ENCODE measurements around the gene CAMK1D.

CAMK1D gene

GRCh38 chr10:12628964-12629766 is 279.8 kb downstream of the CAMK1D start:
- no peak for DNase-seq (ENCODE audit: low read depth in 2 of 2)

DNA sequence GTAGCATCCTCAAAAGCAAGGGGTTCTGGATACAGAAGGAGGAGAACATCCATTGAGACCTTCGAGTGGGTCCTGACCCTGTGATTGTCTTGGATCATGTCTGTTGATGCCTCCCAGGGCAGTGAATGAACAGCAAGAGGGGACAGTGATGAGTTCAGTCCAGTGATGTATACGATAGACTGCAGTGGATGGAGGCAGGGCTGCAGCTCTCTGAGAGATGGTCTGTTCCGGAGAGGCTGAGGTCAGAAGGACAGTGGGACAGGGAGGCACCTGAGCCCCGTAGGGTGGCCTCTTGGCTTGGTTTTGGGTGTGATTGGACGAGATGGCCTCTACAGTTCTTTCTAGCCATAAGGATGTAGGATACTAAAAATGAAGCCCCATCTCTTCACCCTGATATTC is 280.4 kb downstream of the CAMK1D start:
- DNase-seq (ENCODE audit: low read depth in 2 of 2) = no peak

DNA sequence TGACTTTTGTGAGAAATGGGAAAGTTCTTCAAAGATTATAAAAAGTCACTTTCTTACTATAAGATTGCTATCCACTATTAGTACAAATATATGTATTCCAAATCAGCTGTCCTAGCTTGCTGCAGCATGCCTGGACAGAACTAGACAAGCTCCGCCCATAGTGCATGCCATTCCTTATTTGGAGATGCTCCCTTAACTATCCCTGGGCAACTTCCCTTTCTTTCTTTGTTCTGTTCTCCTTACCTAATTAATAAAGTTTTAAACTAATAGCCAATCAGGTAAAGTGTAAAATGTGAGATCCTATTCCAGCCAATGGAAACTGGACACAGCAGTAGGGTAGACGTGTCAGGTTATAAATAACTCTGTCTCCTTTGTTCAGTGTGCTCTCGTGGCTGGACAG is 281.9 kb downstream of the CAMK1D start:
- no peak for DNase-seq (ENCODE audit: low read depth in 2 of 2)

GRCh38 chr10:12631787-12632562 is 282.6 kb downstream of the CAMK1D start:
- no peak for DNase-seq (ENCODE audit: low read depth in 2 of 2)

DNA sequence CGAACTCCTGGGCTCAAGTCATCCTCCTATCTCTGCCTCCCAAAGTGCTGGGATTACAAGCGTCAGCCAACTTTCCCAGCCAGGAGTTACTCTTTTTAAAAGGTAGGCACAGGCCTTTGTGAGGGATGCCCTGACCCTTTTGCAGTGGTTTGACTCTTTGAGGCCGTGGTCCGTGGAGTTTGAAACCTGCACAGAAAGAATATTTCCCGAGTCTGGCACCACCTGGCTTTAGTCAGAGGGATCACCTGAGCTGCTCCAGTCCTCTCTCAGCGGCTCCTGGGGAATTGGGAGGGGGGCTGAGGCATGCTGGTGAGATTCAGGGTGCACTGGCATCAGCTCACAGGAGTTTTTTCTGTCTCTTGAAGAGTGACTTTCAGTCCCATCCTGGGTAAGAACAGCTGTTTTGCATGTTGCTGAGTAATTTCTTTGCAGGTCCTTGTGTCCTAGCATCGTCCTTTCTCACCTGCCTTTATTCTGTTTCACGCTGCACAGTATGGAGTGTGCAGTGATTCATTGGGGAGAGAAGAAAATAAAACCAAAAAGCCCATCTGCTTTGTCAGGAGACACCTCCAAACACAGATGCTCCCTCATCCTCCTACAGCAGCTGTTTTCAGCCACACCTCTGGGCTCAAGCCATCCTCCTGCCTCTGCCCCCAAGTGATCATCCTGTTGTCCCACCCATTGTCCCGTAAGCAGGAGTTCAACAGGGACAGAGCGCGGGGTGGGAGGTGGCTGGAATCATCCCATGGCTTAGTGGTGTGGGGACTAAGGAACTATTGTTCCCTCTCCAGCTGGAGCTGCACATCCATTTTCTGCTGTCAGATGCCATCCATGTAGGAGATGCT is 284.7 kb downstream of the CAMK1D start:
- DNase-seq (ENCODE audit: low read depth in 2 of 2) = no peak

DNA sequence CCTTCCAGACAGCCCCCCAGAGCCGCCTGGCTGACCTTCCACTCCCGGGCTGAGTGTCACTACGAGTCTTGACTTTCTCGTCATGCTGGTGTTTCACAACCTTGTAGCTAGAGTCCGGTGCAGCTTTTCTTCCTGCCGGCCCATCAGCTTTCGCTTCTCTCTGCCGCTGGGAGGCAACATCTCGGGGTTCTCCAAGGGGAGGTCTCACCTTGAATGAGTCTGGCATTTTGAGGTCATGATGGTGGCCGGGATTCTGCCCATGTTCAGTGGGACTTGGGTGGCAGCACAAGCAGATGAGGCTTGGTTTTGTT is 285.2 kb downstream of the CAMK1D start:
- DNase-seq (ENCODE audit: low read depth in 2 of 2) = no peak

- DNase-seq (ENCODE audit: low read depth in 2 of 2) = no peak
Observed at GRCh38 chr10:12635127-12635541, 285.8 kb downstream of the CAMK1D start.

GRCh38 chr10:12636571-12636970 is 287.2 kb downstream of the CAMK1D start:
- no peak for DNase-seq (ENCODE audit: low read depth in 2 of 2)

DNA sequence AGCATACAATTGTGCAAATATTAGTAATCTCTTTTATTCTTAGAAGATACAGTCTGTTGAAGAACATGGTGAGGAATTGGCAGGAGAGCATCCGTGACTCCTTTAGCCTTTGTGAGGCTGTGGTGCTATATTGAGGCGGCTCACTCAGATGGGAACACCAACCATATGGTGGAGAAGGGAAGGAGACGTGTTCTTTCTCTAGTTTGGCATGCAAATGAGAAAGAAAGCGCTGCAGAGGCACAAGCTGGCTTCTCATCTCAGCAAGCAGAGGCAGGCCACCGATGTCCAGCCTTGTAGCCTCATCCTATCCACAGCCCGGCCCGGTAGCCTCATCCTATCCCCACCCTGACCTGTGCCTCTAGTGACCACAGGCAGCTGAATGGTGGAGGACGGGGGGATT is 288.3 kb downstream of the CAMK1D start:
- no peak for DNase-seq (ENCODE audit: low read depth in 2 of 2)

DNA sequence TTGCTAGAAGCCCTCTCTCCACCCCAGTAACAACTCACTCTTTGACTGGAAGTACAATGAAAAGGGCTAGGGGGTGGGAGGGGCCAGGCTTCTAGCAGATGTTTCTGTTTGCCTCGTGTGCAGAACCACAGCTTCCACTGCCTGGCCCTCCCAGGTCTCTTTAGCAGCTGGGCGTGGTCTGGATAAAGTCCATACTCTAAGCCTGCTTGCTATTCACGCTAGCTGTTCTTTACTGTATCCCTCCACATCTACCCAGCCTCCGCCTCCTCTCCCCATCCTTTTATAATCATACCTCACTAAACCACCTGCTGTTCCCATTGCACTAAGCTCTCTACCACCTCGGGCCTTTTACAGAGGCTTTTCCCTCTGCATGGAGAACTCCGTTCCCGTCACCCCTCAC is 288.8 kb downstream of the CAMK1D start:
- no peak for DNase-seq (ENCODE audit: low read depth in 2 of 2)

- DNase-seq (ENCODE audit: low read depth in 2 of 2) = no peak
Observed at GRCh38 chr10:12638781-12639180, 289.4 kb downstream of the CAMK1D start.

DNA sequence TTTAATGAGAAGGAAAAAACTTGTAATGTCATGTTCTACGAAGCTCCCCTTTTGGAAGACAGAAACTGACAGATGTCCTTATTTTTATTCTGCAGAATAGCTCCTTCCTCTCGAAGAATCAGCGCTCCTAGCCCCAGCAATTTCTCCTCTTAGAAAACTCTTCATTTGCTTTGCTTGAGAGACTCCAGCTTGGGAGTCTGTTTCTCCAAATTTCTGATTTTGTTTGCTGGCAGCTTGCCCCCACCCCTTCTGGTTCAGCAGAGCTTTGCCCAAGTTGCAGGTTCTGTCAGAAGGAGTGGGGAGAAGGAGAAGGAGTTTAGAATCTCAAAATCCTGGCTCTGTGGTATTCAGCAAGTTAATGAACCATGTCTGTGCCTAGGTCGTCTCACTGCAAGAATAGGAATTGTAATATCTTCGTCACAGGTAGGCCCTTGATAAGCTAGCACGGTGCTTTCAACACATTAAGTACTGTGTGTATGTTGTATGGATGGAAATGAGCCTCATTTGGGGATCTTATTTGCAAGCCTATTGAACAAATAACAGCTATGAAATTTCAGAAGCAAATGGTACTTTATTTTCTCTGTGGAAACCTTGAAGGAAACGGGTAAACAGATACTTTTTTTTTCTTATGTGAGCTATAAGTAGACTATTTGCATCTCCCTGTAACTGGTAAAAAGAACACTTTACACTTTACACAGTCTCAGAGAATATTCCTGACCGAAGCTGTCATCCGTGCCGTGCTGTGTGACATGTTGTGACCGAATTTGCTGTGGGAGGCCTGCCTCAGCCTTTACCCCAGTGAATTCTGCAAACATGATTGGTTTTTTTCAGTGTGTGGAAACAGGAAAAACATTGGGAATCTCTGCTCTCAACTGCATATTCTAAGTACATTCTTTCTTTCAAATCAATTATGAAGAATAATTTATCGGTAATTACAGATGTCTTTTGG is 290.9 kb downstream of the CAMK1D start:
- no peak for DNase-seq (ENCODE audit: low read depth in 2 of 2)

DNA sequence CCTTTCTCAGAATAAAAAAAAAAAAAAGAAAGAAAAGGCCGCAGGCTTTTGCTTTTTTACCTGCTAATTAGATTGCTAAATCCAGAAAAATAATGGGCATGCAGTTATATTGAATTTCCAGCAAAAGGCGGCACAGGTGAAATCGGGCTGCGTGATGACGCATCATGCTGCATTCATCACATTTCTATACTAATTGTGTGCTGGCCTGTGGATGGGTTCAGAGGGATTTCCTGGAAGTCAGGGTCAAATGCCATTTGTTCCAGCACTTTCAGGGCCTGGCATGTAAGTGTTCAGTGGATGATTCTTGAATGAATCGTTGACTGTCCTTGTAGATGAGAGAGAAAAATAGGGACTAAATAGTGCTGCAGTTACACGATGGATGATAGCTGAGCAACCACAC is 292.7 kb downstream of the CAMK1D start:
- DNase-seq (ENCODE audit: low read depth in 2 of 2) = no peak

GRCh38 chr10:12643279-12643678 is 293.9 kb downstream of the CAMK1D start:
- DNase-seq (ENCODE audit: low read depth in 2 of 2) = no peak

- DNase-seq (ENCODE audit: low read depth in 2 of 2) = no peak
Observed at GRCh38 chr10:12644380-12645144, 295.2 kb downstream of the CAMK1D start.

- DNase-seq (ENCODE audit: low read depth in 2 of 2) = no peak
Observed at GRCh38 chr10:12645449-12645848, 296.1 kb downstream of the CAMK1D start.

GRCh38 chr10:12649012-12649584 is 299.8 kb downstream of the CAMK1D start:
- no peak for DNase-seq (ENCODE audit: low read depth in 2 of 2)

- DNase-seq (ENCODE audit: low read depth in 2 of 2) = no peak
Observed at GRCh38 chr10:12650122-12650521, 300.8 kb downstream of the CAMK1D start.

GRCh38 chr10:12650538-12651298 is 301.4 kb downstream of the CAMK1D start:
- DNase-seq (ENCODE audit: low read depth in 2 of 2) = no peak

All from stimulated activated CD8-positive, alpha-beta memory T cell treated with anti-CD3 and anti-CD28 coated beads, Interleukin-7, amount 100 ng/mL, for 4 hours (primary cell).